IPS-18a (cell line): Measurements from ENCODE around the gene DHRS4L2.

Experiments used
- H3K27ac ChIP-seq: one replicate; pipeline ENCODE4 v1.5.1; 2013; ENCODE audit warnings: low read length
- H3K27me3 ChIP-seq: one replicate; pipeline ENCODE4 v1.6.1; 2013; ENCODE audit warnings: mild to moderate bottlenecking, low read length; ENCODE audit not compliant: control insufficient read depth, insufficient read depth
- H3K36me3 ChIP-seq: one replicate; pipeline ENCODE4 v1.6.1; 2013; ENCODE audit warnings: low read depth, low read length; ENCODE audit not compliant: control insufficient read depth
- H3K4me1 ChIP-seq: one replicate; pipeline ENCODE4 v1.6.1; 2013; ENCODE audit warnings: low read depth, low read length; ENCODE audit not compliant: control insufficient read depth
- H3K4me3 ChIP-seq: one replicate; pipeline ENCODE4 v1.5.1; 2013; ENCODE audit warnings: low read length
- H3K9ac ChIP-seq: one replicate; pipeline ENCODE4 v1.6.1; 2013; ENCODE audit warnings: mild to moderate bottlenecking, low read length, moderate library complexity
- H3K9me3 ChIP-seq: one replicate; pipeline ENCODE4 v1.6.1; 2013; ENCODE audit warnings: low read depth, low read length; ENCODE audit not compliant: control insufficient read depth

DHRS4L2 gene

GRCh38 chr14:24051789-24052655 is 63.3 kb downstream of the DHRS4L2 start, which contains the start of gene CARMIL3:
Gene CARMIL3, plus strand, starts transcription at chr14:24052009. Its CDS starts 145 bp downstream, at chr14:24052154.
- Histone ChIP-seq H3K9me3 (no peaks in the 10 kb centered on the region), H3K27me3 (no peaks in the 10 kb centered on the region), H3K36me3 (no peaks in the 10 kb centered on the region), H3K9ac (peak within 1 kb of the TSS; percentile 61), H3K27ac (no peak within 1 kb of the TSS), H3K4me1 (peaks cover 8% of the 10 kb centered on the region), H3K4me3 (peak within 1 kb of the TSS; percentile 74)

DNA sequence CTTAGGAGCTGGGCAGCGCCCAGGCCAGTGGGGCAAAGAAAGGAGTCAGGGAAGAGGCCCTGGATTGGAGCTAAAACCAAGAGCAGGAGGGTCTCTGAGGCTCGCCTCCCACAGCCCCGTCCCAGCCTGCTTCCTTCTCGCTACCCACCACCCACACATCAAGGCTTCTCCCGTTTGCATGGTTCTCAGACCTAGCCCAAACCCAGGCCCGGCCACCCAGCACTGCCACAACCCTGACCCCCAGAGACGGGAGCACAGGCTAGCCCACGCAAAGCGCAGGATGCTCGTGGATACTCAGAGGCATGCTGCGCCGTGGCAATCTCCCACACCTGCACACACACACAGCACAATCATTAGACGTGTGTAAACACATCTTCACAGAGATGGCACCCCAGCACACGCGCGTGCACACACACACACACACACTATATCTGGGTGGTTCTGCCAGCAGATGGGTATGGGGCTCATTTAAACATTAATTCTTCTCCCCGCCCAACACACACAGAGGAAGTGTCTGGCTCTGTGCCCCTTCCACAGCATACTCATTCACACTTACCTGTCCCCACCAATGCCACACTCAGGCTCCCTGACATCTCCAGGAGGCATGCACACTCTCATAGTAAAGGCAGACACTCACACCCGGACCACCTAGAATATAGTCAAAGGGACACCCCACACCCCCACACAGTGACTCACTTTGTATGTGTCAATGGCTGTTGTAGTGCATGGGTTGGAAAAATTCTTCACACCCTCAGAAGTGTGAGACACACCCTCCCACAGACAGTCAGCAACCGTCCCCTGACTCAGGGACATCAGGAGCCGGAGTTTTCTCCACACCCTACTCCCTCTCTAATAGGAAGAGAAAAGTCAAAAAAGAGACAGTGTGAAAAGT is 64.2 kb downstream of the DHRS4L2 start:
- Histone ChIP-seq H3K9me3 (no peaks in the 10 kb centered on the region), H3K27me3 (no peaks in the 10 kb centered on the region), H3K4me3 (peak overlapping the region; percentile 74), H3K9ac (no peak overlapping the region), H3K4me1 (peaks cover 8% of the 10 kb centered on the region), H3K27ac (no peak overlapping the region), H3K36me3 (no peaks in the 10 kb centered on the region)

- Histone ChIP-seq H3K36me3 (no peaks in the 10 kb centered on the region), H3K27me3 (no peaks in the 10 kb centered on the region)
Measured at GRCh38 chr14:24053548-24054323, 65.0 kb downstream of the DHRS4L2 start.

DNA sequence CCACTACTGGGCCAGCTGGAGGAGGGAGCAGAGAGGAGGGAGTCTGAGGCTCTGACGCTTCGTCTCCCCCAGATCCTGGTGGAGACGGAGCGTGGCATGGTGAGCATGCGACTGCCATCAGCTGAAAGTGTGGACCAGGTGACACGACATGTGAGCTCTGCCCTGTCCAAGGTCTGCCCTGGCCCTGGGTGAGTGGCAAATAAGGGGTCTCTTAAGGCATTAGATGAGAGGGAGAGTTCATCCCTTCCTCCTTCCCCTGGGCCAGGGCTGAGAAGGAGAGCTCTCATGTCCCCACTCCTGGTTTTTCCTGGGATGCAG is 65.6 kb downstream of the DHRS4L2 start:
- Histone ChIP-seq H3K27ac (no peak overlapping the region), H3K27me3 (no peaks in the 10 kb centered on the region), H3K9me3 (no peaks in the 10 kb centered on the region), H3K4me3 (no peak overlapping the region), H3K36me3 (no peaks in the 10 kb centered on the region), H3K9ac (no peak overlapping the region), H3K4me1 (peaks cover 8% of the 10 kb centered on the region)

More at GRCh38 chr14:24053548-24054323, 65.0 kb downstream of the DHRS4L2 start:
- peaks cover 8% of the 10 kb centered on the region for H3K4me1 ChIP-seq
- H3K9me3 ChIP-seq: no peaks in the 10 kb centered on the region
- no peak overlapping the region for H3K9ac ChIP-seq
- H3K27ac ChIP-seq: no peak overlapping the region
- H3K4me3 ChIP-seq: no peak overlapping the region

GRCh38 chr14:24054646-24055045 is 65.9 kb downstream of the DHRS4L2 start:
- H3K4me3 ChIP-seq: no peak overlapping the region
- H3K27me3 ChIP-seq: no peaks in the 10 kb centered on the region
- no peaks in the 10 kb centered on the region for H3K9me3 ChIP-seq
- no peak overlapping the region for H3K9ac ChIP-seq
- H3K27ac ChIP-seq: no peak overlapping the region
- peaks cover 8% of the 10 kb centered on the region for H3K4me1 ChIP-seq
- no peaks in the 10 kb centered on the region for H3K36me3 ChIP-seq
